COLO668 (cell line): Measurements from ENCODE around the gene PPP2CA.
"Not testable (repeated sequence)": the region's sequence is repeated elsewhere in the genome, so short reads cannot be mapped to it uniquely, and the experiment has no call there.

Source experiments
- DNase-seq: peaks from one replicate; lab custom pipeline; 2025; ENCODE audit not compliant: unreplicated experiment; lab: John Stamatoyannopoulos, UW

The PPP2CA gene

GRCh38 chr5:134225780-134226440 is at the start of gene PPP2CA:
PPP2CA (minus strand) TSS chr5:134226073; CDS start chr5:134225861, 212 bp downstream.
- DNase-seq: peak; percentile 93

GRCh38 chr5:134273642-134274395 is 47.9 kb upstream of the PPP2CA start:
- no peak for DNase-seq

DNA sequence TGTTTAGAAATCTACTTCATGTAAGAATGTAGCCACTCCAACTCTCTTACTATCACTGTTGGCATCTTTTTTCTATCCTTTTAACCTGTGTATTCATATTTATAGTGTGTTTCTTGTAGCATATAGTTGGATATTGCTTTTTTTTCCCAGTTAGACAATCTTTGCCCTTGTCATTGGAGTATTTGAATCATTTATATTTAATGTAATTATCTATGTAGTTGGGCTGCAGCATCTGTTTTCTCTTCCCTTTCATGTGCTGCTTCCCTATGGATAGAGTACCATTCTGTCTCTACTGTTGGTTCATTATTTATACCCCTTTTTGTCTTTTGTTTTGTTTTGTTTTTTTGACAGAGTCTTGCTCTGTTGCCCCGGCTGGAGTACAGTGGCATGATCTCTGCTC is 45.2 kb upstream of the PPP2CA start:
- no peak for DNase-seq

GRCh38 chr5:134268919-134269318 is 43.0 kb upstream of the PPP2CA start:
- DNase-seq: no peak

GRCh38 chr5:134268019-134268601 is 42.2 kb upstream of the PPP2CA start:
- DNase-seq: no peak

GRCh38 chr5:134267366-134268018 is 41.6 kb upstream of the PPP2CA start:
- DNase-seq: no peak

GRCh38 chr5:134263801-134264200 is 37.9 kb upstream of the PPP2CA start:
- no peak for DNase-seq

- not testable (repeated sequence) for DNase-seq
Measured at GRCh38 chr5:134262629-134263028, 36.8 kb upstream of the PPP2CA start.

DNA sequence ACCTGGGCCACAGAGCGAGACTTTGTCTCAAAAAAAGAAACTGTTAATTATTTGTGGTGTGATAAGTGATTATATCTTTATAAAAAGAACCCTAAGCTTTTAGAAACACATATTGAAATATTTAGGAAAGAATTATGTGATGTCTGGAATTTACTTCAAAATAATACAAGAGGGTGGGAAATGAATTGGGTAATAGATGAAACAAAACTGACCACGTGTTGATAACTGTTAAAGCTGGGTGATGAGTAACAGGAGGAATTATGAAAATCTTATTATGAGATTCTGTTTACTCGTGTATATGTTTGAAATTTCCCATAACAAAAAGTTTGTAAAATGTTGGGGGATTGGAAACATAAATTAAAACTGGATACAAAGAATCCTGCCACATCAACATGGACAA is 33.0 kb upstream of the PPP2CA start:
- DNase-seq: no peak

- no peak for DNase-seq
Measured at GRCh38 chr5:134257176-134257575, 31.3 kb upstream of the PPP2CA start.

- DNase-seq: no peak
Measured at GRCh38 chr5:134255418-134256150, 29.7 kb upstream of the PPP2CA start.

DNA sequence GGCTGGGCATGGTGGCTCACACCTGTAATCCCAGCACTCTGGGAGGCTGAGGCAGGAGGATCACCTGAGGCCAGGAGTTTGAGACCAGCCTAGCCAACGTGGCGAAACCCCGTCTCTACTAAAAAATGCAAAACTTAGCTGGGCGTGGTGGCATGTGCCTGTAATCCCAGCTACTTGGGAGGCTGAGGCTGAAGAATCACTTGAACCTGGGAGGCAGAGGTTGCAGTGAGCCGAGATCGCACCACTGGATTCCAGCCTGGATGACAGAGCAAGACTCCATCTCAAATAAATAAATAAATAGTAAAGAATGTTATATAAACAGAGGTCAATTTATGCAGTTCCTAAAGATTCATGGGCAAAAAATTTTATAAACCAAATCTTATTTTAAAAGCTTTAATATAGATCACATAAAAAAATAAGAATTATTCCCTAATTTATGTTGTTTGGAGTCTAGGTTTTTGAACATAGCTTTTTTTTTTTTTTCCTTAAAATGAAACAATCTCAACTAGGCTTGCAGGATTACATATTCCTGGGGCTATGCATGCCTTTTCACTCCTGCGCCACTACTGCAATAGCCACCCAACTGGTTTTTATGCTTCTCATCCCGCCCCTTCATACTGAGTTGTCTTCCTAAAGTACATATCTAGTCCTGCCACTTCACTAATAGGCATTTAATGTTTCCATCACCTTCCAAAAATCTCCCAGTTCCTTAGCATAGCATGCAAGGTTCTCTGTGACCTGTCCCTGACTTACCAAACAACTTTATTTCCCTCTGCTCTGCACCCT is 27.7 kb upstream of the PPP2CA start:
- not testable (repeated sequence) for DNase-seq

- no peak for DNase-seq
Measured at GRCh38 chr5:134252671-134253070, 26.8 kb upstream of the PPP2CA start.

DNA sequence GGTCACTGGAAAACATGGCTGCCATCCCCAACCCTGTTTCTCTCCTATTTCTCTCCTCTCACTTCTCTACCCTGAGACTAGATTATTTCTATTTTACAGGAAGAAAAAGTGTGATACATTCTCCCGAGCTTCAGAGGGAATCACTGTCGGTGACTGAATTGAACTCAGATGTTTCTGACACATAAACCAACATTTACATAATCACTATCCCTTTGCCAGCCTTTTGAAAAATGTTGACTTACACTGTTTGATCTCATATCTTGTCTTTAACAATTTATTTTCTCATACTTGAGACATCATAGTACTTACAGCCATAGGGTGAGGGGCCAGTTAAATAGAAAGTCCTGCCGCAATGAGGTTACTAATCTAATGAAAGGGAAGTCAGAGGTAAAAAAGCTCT is 25.1 kb upstream of the PPP2CA start:
- no peak for DNase-seq

- no peak for DNase-seq
Measured at GRCh38 chr5:134249469-134250379, 23.9 kb upstream of the PPP2CA start.

- no peak for DNase-seq
Measured at GRCh38 chr5:134248256-134248655, 22.4 kb upstream of the PPP2CA start.

- no peak for DNase-seq
Measured at GRCh38 chr5:134247428-134248224, 21.8 kb upstream of the PPP2CA start.

DNA sequence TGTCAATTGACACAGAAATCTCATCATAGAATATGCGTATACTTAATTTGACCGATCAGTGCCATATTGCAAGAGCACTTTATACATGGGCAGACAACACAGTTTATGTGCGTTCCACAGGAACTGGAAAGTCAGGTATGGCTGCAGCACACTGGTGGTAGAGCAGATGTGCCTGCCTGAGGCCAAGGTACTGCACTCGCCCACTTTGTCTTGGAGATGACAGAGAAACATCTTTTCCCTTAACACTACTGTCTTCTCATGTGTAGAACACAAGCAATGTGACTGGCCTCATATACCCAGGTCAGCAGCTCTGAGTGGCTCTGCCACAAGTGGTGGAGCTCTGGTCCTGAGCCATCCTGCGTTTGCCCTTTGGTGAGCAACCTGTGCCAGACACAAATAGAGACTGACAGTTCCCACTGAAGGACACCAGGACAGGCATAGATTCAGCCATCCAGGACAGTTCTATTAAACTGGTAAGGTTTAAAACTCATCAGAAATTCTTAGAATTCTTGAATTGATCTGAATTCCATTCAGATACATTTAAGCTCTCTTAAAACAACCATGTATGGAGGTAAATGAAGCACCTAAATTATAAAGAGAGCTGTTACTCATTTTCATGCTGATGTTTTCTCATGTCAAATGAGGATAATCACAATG is 21.0 kb upstream of the PPP2CA start:
- no peak for DNase-seq
